HepG2 (cell line): Measurements from ENCODE around the gene SNX3.

ENCODE experiments used
- ZNF225 ChIP-seq: sonication (generic); formaldehyde crosslinking; IDR thresholded peaks from 2 replicates; pipeline ENCODE4 v1.4.0; 2020; ENCODE audit warnings: mild to moderate bottlenecking, missing genetic modification reagents
- ZNF3 ChIP-seq: IDR thresholded peaks from 2 replicates; pipeline ENCODE4 v1.7.0; 2017; ENCODE audit warnings: inconsistent platforms
- TF ChIP-seq, protein P1 (sequence below): sonication (generic); formaldehyde crosslinking; IDR thresholded peaks from 2 replicates; pipeline ENCODE4 v1.4.0; 2020; ENCODE audit warnings: missing genetic modification reagents, mild to moderate bottlenecking, borderline replicate concordance

DNA sequence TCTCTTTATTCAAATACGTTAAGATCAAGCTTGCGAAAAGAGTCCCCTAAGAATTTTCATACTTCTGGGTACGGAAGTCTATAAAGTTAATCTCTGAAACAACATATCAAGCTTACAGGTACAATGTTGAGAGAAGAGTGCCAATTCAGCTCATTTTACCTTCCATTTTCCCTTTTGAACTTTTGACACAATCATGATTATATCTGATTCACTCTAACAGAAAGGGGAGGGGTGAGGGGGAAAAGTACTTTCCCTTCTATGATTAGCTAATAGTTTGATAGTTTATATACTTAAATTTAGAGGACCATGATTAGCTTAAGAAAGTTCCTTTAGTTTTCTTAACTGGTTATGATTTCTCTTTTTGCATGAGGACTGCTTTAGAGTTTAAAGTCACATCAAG is 33.5 kb downstream of the SNX3 start:
- TF ChIP-seq, protein P1, sequence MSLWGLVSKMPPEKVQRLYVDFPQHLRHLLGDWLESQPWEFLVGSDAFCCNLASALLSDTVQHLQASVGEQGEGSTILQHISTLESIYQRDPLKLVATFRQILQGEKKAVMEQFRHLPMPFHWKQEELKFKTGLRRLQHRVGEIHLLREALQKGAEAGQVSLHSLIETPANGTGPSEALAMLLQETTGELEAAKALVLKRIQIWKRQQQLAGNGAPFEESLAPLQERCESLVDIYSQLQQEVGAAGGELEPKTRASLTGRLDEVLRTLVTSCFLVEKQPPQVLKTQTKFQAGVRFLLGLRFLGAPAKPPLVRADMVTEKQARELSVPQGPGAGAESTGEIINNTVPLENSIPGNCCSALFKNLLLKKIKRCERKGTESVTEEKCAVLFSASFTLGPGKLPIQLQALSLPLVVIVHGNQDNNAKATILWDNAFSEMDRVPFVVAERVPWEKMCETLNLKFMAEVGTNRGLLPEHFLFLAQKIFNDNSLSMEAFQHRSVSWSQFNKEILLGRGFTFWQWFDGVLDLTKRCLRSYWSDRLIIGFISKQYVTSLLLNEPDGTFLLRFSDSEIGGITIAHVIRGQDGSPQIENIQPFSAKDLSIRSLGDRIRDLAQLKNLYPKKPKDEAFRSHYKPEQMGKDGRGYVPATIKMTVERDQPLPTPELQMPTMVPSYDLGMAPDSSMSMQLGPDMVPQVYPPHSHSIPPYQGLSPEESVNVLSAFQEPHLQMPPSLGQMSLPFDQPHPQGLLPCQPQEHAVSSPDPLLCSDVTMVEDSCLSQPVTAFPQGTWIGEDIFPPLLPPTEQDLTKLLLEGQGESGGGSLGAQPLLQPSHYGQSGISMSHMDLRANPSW (CRISPR knock-in tag): no peak
- TF ChIP-seq ZNF225 (CRISPR knock-in tag) (no peak), ZNF3 (CRISPR knock-in tag) (no peak)
